Caki2 (cell line): Measurements from ENCODE around the gene ANAPC1. TPM values are rescaled to one million over a fixed set of nuclear protein-coding genes. Genes with fewer than 3 reads are reported as not detected.

Experiments used
- total RNA-seq: library from RNA; depleted of rRNA; stranded (reverse); fragments of >200 nt; shearing (Covaris generic); gene quantifications from 2 replicates; pipeline ENCODE4 v1.2.3, GENCODE V29; 2014; ENCODE audit warnings: low replicate concordance; rRNA removed

ANAPC1 gene
- total RNA-seq, 1 experiment from 2014 or later = 48.3 TPM

Other genes starting within 250 kb of the ANAPC1 start
- 1.4 and 9.3 TPM in 2 replicates for gene MERTK, start 14.4 kb upstream of the ANAPC1 start, total RNA-seq
- gene TMEM87B, start 171.1 kb upstream of the ANAPC1 start, total RNA-seq = 18.1 and 20.7 TPM in 2 replicates